Ovary (tissue), 3 donors: ENCODE measurements around the gene RNF151.

ENCODE experiments used
- EP300 ChIP-seq: sonication (generic); formaldehyde crosslinking; IDR thresholded peaks from one replicate; pipeline ENCODE4 v1.6.1; 2017; ENCODE audit warnings: antibody characterized with exemption
- POLR2A ChIP-seq: fragments of 450-650 bp; IDR thresholded peaks from one replicate; pipeline ENCODE4 v1.6.1; 2017; ENCODE audit warnings: antibody characterized with exemption, mild to moderate bottlenecking, moderate library complexity
- TF ChIP-seq, protein P1 (sequence below), 3 donors: fragments of 450-650 bp in 2 of 3; fragments of 200-600 bp in 1 of 3; IDR thresholded peaks; one replicate each; pipeline versions ENCODE4 v1.5.1 to v1.8.0; 2016 to 2022; ENCODE audit warnings: antibody characterized with exemption in 3 of 3, mild to moderate bottlenecking in 1 of 3
- donor health status: DM: no; HTN: no; CAD: no.

DNA sequence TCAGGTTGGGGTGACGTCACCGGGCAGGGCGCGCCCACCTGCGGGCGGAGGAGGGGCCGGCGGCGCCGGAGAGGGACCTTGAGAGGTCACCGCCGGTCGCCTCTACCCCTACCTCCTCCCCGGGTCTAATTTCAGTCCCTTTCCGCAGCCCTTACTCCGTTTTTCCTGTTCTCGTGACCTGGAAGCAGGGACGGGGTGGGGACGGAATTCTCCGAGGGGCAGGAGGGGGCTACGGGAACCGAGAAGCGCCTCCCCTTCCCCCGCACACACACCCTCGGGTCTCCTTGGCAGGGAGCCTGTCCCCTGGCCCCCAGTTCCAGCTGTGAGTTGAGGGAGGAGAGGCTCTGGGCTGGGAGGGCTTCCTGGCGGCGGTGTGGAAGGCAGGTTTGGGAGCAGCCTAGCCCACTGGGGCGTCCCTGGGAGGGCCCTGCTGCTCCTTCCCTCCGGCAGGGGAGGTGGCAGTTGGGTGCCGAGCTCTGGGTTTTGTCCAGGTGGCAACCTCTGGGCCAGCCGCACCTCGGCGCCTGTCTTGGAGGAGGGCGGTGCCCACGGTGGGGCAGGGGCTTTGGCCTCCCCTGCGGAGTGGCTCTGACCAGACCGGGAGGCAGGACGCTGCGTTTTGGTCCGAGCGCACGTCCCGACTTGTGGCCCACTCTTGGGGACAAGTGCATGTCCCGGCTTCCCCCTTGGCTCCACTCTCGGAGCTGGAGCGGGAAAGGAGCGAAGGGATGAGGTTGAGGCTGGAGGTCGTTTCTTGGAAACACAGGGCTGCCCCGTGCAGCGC is 23.9 kb downstream of the RNF151 start:
- TF ChIP-seq, protein P1, sequence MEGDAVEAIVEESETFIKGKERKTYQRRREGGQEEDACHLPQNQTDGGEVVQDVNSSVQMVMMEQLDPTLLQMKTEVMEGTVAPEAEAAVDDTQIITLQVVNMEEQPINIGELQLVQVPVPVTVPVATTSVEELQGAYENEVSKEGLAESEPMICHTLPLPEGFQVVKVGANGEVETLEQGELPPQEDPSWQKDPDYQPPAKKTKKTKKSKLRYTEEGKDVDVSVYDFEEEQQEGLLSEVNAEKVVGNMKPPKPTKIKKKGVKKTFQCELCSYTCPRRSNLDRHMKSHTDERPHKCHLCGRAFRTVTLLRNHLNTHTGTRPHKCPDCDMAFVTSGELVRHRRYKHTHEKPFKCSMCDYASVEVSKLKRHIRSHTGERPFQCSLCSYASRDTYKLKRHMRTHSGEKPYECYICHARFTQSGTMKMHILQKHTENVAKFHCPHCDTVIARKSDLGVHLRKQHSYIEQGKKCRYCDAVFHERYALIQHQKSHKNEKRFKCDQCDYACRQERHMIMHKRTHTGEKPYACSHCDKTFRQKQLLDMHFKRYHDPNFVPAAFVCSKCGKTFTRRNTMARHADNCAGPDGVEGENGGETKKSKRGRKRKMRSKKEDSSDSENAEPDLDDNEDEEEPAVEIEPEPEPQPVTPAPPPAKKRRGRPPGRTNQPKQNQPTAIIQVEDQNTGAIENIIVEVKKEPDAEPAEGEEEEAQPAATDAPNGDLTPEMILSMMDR (IDR thresholded peaks at IDR 0.05) = no peak
- no peak for TF ChIP-seq EP300
- TF ChIP-seq POLR2A = no peak
